Astrocyte (in vitro differentiated cells and primary cell): ENCODE measurements around the gene CSF2RB. TPM values are rescaled to one million over a fixed set of nuclear protein-coding genes. Genes with fewer than 3 reads are reported as not detected.

Experiments used
- DNase-seq: peaks from one replicate; pipeline ENCODE4 v3.0.0-alpha.2; 2010; ENCODE audit warnings: low read depth
- FAIRE-seq: peaks from 2 replicates; lab custom pipeline; 2011; peaks lifted over from hg19 to GRCh38; lab: Jason Lieb, UNC
- H2AFZ ChIP-seq: 2 replicates; pipeline ENCODE4 v1.6.0; 2012; ENCODE audit warnings: low read depth, low read length, inconsistent platforms
- H3K27ac ChIP-seq: 2 replicates; pipeline ENCODE4 v1.5.1; 2011; ENCODE audit warnings: low read depth, low read length, inconsistent platforms
- H3K27me3 ChIP-seq: 2 replicates; pipeline ENCODE4 v1.6.0; 2011; ENCODE audit warnings: low read length, inconsistent platforms; ENCODE audit not compliant: insufficient read depth
- H3K36me3 ChIP-seq: 2 replicates; pipeline ENCODE4 v1.5.1; 2011; ENCODE audit warnings: low read length, inconsistent platforms; ENCODE audit not compliant: insufficient read depth
- H3K4me1 ChIP-seq: 2 replicates; pipeline ENCODE4 v1.5.1; 2011; ENCODE audit warnings: low read length, inconsistent platforms; ENCODE audit not compliant: insufficient read depth
- H3K4me2 ChIP-seq: 2 replicates; pipeline ENCODE4 v1.6.0; 2012; ENCODE audit warnings: low read length, inconsistent platforms
- H3K4me3 ChIP-seq: 2 replicates; pipeline ENCODE4 v1.5.1; 2011; ENCODE audit warnings: low read depth, mild to moderate bottlenecking, low read length, inconsistent platforms; ENCODE audit not compliant: insufficient read depth
- H3K79me2 ChIP-seq: 2 replicates; pipeline ENCODE4 v1.6.0; 2012; ENCODE audit warnings: mild to moderate bottlenecking, low read length, inconsistent platforms; ENCODE audit not compliant: insufficient read depth
- H3K9ac ChIP-seq: 2 replicates; pipeline ENCODE4 v1.6.0; 2012; ENCODE audit warnings: mild to moderate bottlenecking, low read length, inconsistent platforms
- H3K9me3 ChIP-seq: 2 replicates; pipeline ENCODE4 v1.5.1; 2012; ENCODE audit warnings: low read depth, mild to moderate bottlenecking, low read length, inconsistent platforms; ENCODE audit not compliant: insufficient read depth
- H4K20me1 ChIP-seq: 2 replicates; pipeline ENCODE4 v1.6.0; 2012; ENCODE audit warnings: low read length, inconsistent platforms; ENCODE audit not compliant: insufficient read depth
- H3K27ac Mint-ChIP-seq: one replicate; pipeline ENCODE4 v1.8.0; 2021; ENCODE audit warnings: mild to moderate bottlenecking, mixed read lengths; ENCODE audit not compliant: unreplicated experiment
- H3K27me3 Mint-ChIP-seq: one replicate; pipeline ENCODE4 v1.8.0; 2021; ENCODE audit warnings: low read depth, mixed read lengths; ENCODE audit not compliant: unreplicated experiment
- H3K36me3 Mint-ChIP-seq: one replicate; pipeline ENCODE4 v1.8.0; 2021; ENCODE audit warnings: low read depth, mixed read lengths; ENCODE audit not compliant: unreplicated experiment
- H3K4me1 Mint-ChIP-seq: one replicate; pipeline ENCODE4 v1.8.0; 2021; ENCODE audit warnings: low read depth, mixed read lengths; ENCODE audit not compliant: unreplicated experiment
- H3K4me3 Mint-ChIP-seq: one replicate; pipeline ENCODE4 v1.8.0; 2021; ENCODE audit warnings: mild to moderate bottlenecking, moderate library complexity, mixed read lengths; ENCODE audit not compliant: unreplicated experiment
- H3K9me3 Mint-ChIP-seq: one replicate; pipeline ENCODE4 v1.8.0; 2021; ENCODE audit warnings: mild to moderate bottlenecking, mixed read lengths; ENCODE audit not compliant: unreplicated experiment
- CTCF ChIP-seq: IDR thresholded peaks from 2 replicates; pipeline ENCODE4 v1.5.1; 2011; ENCODE audit warnings: low read depth, mild to moderate bottlenecking, inconsistent platforms, low read length, moderate library complexity; ENCODE audit not compliant: insufficient read depth
- EZH2 ChIP-seq: IDR thresholded peaks from 2 replicates; pipeline ENCODE4 v1.6.1; 2012; ENCODE audit warnings: mild to moderate bottlenecking, low read length, inconsistent platforms; ENCODE audit not compliant: insufficient read depth
- total RNA-seq: library from RNA; stranded (reverse); gene quantifications from 2 replicates; pipeline ENCODE4 v1.2.1, GENCODE V29; 2021

The CSF2RB gene
- total RNA-seq, 1 donor from 2014 or later, result 0.09 TPM

GRCh38 chr22:36914390-36914752 lies 943 bp downstream of the CSF2RB start:
- Mint-ChIP-seq H3K4me3 (no peak overlapping the region), H3K9me3 (peaks cover 2% of the 10 kb centered on the region), H3K4me1 (peaks cover 14% of the 10 kb centered on the region), H3K27ac (no peak overlapping the region), H3K36me3 (no peaks in the 10 kb centered on the region), H3K27me3 (peaks cover 3% of the 10 kb centered on the region)
- Histone ChIP-seq H4K20me1 (no peaks in the 10 kb centered on the region), H3K4me1 (no peaks in the 10 kb centered on the region), H2AFZ (no peak overlapping the region), H3K9ac (no peak overlapping the region), H3K4me3 (no peak overlapping the region), H3K4me2 (no peak overlapping the region), H3K36me3 (no peaks in the 10 kb centered on the region), H3K79me2 (no peaks in the 10 kb centered on the region), H3K27me3 (peaks cover 26% of the 10 kb centered on the region), H3K9me3 (no peaks in the 10 kb centered on the region), H3K27ac (no peak overlapping the region)
- FAIRE-seq (no peak), DNase-seq (no peak)
- no peak for TF ChIP-seq CTCF
- TF ChIP-seq EZH2, result no peak

- no peaks in the 10 kb centered on the region for H3K36me3 Mint-ChIP-seq
- no peak overlapping the region for H3K4me3 ChIP-seq
- peaks cover 3% of the 10 kb centered on the region for H3K27me3 Mint-ChIP-seq
- no peak overlapping the region for H3K27ac Mint-ChIP-seq
- H3K27me3 ChIP-seq, result peaks cover 22% of the 10 kb centered on the region
- peaks cover 14% of the 10 kb centered on the region for H3K4me1 Mint-ChIP-seq
- DNase-seq, result no peak
- no peaks in the 10 kb centered on the region for H3K9me3 ChIP-seq
- H3K9ac ChIP-seq, result no peak overlapping the region
- H3K79me2 ChIP-seq, result no peaks in the 10 kb centered on the region
- H3K27ac ChIP-seq, result no peak overlapping the region
- no peaks in the 10 kb centered on the region for H3K36me3 ChIP-seq
- no peak overlapping the region for H3K4me2 ChIP-seq
- TF ChIP-seq EZH2 (no peak), CTCF (no peak)
- peaks cover 2% of the 10 kb centered on the region for H3K9me3 Mint-ChIP-seq
- FAIRE-seq, result no peak
- H3K4me1 ChIP-seq, result no peaks in the 10 kb centered on the region
- no peak overlapping the region for H3K4me3 Mint-ChIP-seq
- no peak overlapping the region for H2AFZ ChIP-seq
- H4K20me1 ChIP-seq, result no peaks in the 10 kb centered on the region
Measured at GRCh38 chr22:36916034-36916433, 2.6 kb downstream of the CSF2RB start.

GRCh38 chr22:36918586-36919284 lies 5.3 kb downstream of the CSF2RB start:
- peaks cover 13% of the 10 kb centered on the region for H3K27me3 ChIP-seq
- H3K79me2 ChIP-seq, result no peaks in the 10 kb centered on the region
- peaks cover 2% of the 10 kb centered on the region for H3K9me3 Mint-ChIP-seq
- H3K36me3 ChIP-seq, result no peaks in the 10 kb centered on the region
- H3K9ac ChIP-seq, result no peak overlapping the region
- no peaks in the 10 kb centered on the region for H3K4me1 Mint-ChIP-seq
- H3K4me1 ChIP-seq, result no peaks in the 10 kb centered on the region
- no peaks in the 10 kb centered on the region for H3K9me3 ChIP-seq
- no peak for FAIRE-seq
- TF ChIP-seq CTCF, result no peak
- no peak for TF ChIP-seq EZH2
- no peak overlapping the region for H3K27ac Mint-ChIP-seq
- no peak overlapping the region for H2AFZ ChIP-seq
- no peak overlapping the region for H3K27ac ChIP-seq
- H4K20me1 ChIP-seq, result no peaks in the 10 kb centered on the region
- no peak for DNase-seq
- H3K4me2 ChIP-seq, result no peak overlapping the region
- H3K36me3 Mint-ChIP-seq, result no peaks in the 10 kb centered on the region
- peaks cover 3% of the 10 kb centered on the region for H3K27me3 Mint-ChIP-seq
- no peak overlapping the region for H3K4me3 ChIP-seq
- no peak overlapping the region for H3K4me3 Mint-ChIP-seq
